ENCODE results near the gene GZMM.

GZMM gene

GRCh38 chr19:525029-525428 lies 18.8 kb upstream of the GZMM start:
- DNase-seq (no peak), ATAC-seq (no peak)
- no peaks in the 10 kb centered on the region for H3K9me3 Mint-ChIP-seq
- H3K4me3 Mint-ChIP-seq: no peak overlapping the region
- peaks cover 20% of the 10 kb centered on the region for H3K4me1 Mint-ChIP-seq
- H3K27me3 Mint-ChIP-seq: no peaks in the 10 kb centered on the region
- H3K27ac Mint-ChIP-seq: peak overlapping the region in 1 of 2 donors; percentile 95

GRCh38 chr19:525857-526419 lies 17.9 kb upstream of the GZMM start:
- Mint-ChIP-seq H3K9me3 (no peaks in the 10 kb centered on the region), H3K27me3 (no peaks in the 10 kb centered on the region), H3K4me1 (peaks cover 26% of the 10 kb centered on the region), H3K4me3 (no peak overlapping the region), H3K27ac (peak overlapping the region in 1 of 2 donors; percentile 83)
- DNase-seq (no peak), ATAC-seq (no peak)

GRCh38 chr19:530134-531008 lies 13.5 kb upstream of the GZMM start:
- ATAC-seq (no peak), DNase-seq (no peak)
- H3K27me3 Mint-ChIP-seq: no peaks in the 10 kb centered on the region
- H3K27ac Mint-ChIP-seq: peak overlapping the region; percentile 54 to 61
- no peaks in the 10 kb centered on the region for H3K9me3 Mint-ChIP-seq
- H3K4me3 Mint-ChIP-seq: peak overlapping the region; percentile 83 to 86
- peaks cover 43% of the 10 kb centered on the region for H3K4me1 Mint-ChIP-seq

GRCh38 chr19:531009-531752 lies 12.7 kb upstream of the GZMM start:
- Mint-ChIP-seq H3K27me3 (no peaks in the 10 kb centered on the region), H3K9me3 (no peaks in the 10 kb centered on the region), H3K27ac (peak overlapping the region; percentile 54 to 80), H3K4me1 (peaks cover 41% of the 10 kb centered on the region), H3K4me3 (peak overlapping the region; percentile 83 to 86)
- peak; percentile 81 for ATAC-seq
- DNase-seq: peak; percentile 91 to 97

GRCh38 chr19:531753-532560 lies 11.9 kb upstream of the GZMM start, which contains the start of gene CDC34:
TSS of gene CDC34 (plus strand) at chr19:531760. CDS start at chr19:531932, 172 bp downstream.
- H3K4me3 Mint-ChIP-seq: peak within 1 kb of the TSS; percentile 90
- H3K27ac Mint-ChIP-seq: peak within 1 kb of the TSS; percentile 85 to 88
- ATAC-seq (peak; percentile 2), DNase-seq (no peak)
- H3K27me3 Mint-ChIP-seq: no peaks in the 10 kb centered on the region
- no peaks in the 10 kb centered on the region for H3K9me3 Mint-ChIP-seq
- peaks cover 41% of the 10 kb centered on the region for H3K4me1 Mint-ChIP-seq

- H3K4me3 Mint-ChIP-seq: peak overlapping the region; percentile 90
- peak; percentile 3 for ATAC-seq
- no peaks in the 10 kb centered on the region for H3K27me3 Mint-ChIP-seq
- DNase-seq: peak; percentile 48 to 52
- H3K4me1 Mint-ChIP-seq: peaks cover 41% of the 10 kb centered on the region
- no peaks in the 10 kb centered on the region for H3K9me3 Mint-ChIP-seq
- peak overlapping the region; percentile 89 to 91 for H3K27ac Mint-ChIP-seq
Observed at GRCh38 chr19:532561-533363, 11.1 kb upstream of the GZMM start.

GRCh38 chr19:533364-534058 lies 10.3 kb upstream of the GZMM start:
- Mint-ChIP-seq H3K4me1 (peaks cover 36% of the 10 kb centered on the region), H3K4me3 (peak overlapping the region; percentile 90), H3K9me3 (no peaks in the 10 kb centered on the region), H3K27me3 (no peaks in the 10 kb centered on the region), H3K27ac (peak overlapping the region in 1 of 2 donors; percentile 93)
- DNase-seq: no peak
- no peak for ATAC-seq

GRCh38 chr19:534088-534487 lies 9.8 kb upstream of the GZMM start:
- ATAC-seq: no peak
- Mint-ChIP-seq H3K4me3 (peak overlapping the region; percentile 90), H3K27me3 (no peaks in the 10 kb centered on the region), H3K9me3 (no peaks in the 10 kb centered on the region), H3K4me1 (peaks cover 33% of the 10 kb centered on the region), H3K27ac (peak overlapping the region in 1 of 2 donors; percentile 74)
- no peak for DNase-seq

GRCh38 chr19:535017-535835 lies 8.6 kb upstream of the GZMM start:
- H3K4me3 Mint-ChIP-seq: peak overlapping the region in 1 of 2 donors; percentile 72
- DNase-seq (no peak), ATAC-seq (no peak)
- no peaks in the 10 kb centered on the region for H3K27me3 Mint-ChIP-seq
- H3K27ac Mint-ChIP-seq: peak overlapping the region; percentile 40 to 91
- H3K4me1 Mint-ChIP-seq: peaks cover 28% of the 10 kb centered on the region
- no peaks in the 10 kb centered on the region for H3K9me3 Mint-ChIP-seq

GRCh38 chr19:536031-536880 lies 7.6 kb upstream of the GZMM start:
- no peak overlapping the region for H3K4me3 Mint-ChIP-seq
- DNase-seq (no peak), ATAC-seq (no peak)
- H3K27me3 Mint-ChIP-seq: no peaks in the 10 kb centered on the region
- no peaks in the 10 kb centered on the region for H3K9me3 Mint-ChIP-seq
- H3K4me1 Mint-ChIP-seq: peaks cover 23% of the 10 kb centered on the region
- no peak overlapping the region for H3K27ac Mint-ChIP-seq

GRCh38 chr19:536881-537404 lies 6.9 kb upstream of the GZMM start:
- Mint-ChIP-seq H3K27me3 (no peaks in the 10 kb centered on the region), H3K27ac (no peak overlapping the region), H3K4me1 (peaks cover 23% of the 10 kb centered on the region), H3K9me3 (no peaks in the 10 kb centered on the region), H3K4me3 (no peak overlapping the region)
- no peak for DNase-seq
- ATAC-seq: no peak

- H3K27me3 Mint-ChIP-seq: no peaks in the 10 kb centered on the region
Observed at GRCh38 chr19:538641-539428, 5.0 kb upstream of the GZMM start.

More at GRCh38 chr19:538641-539428, 5.0 kb upstream of the GZMM start:
- H3K4me1 Mint-ChIP-seq: peaks cover 19% of the 10 kb centered on the region
- H3K27ac Mint-ChIP-seq: no peak overlapping the region
- no peak for ATAC-seq
- DNase-seq: no peak
- no peaks in the 10 kb centered on the region for H3K9me3 Mint-ChIP-seq
- no peak overlapping the region for H3K4me3 Mint-ChIP-seq
